ENCODE results near the gene LPAR6.

The LPAR6 gene

GRCh38 chr13:48415516-48415915 is 2.6 kb upstream of the LPAR6 start:
- no peak overlapping the region for H2BK12ac ChIP-seq (ENCODE audit: low read length)
- no peak overlapping the region for H2BK120ac ChIP-seq (ENCODE audit: insufficient read depth, low read length, poor library complexity)
- H3K4me3 ChIP-seq (ENCODE audit: low read depth, low read length) = no peak overlapping the region
- no peak overlapping the region for H3K27ac ChIP-seq (ENCODE audit: low read depth, low read length)
- no peaks in the 10 kb centered on the region for H3K4me1 ChIP-seq (ENCODE audit: control insufficient read depth in 1 of 2, insufficient read depth in 2 of 2, low read length in 2 of 2)
- H4K91ac ChIP-seq (ENCODE audit: low read depth, low read length) = no peak overlapping the region
- H3K18ac ChIP-seq (ENCODE audit: low read length) = no peak overlapping the region
- no peak overlapping the region for H3K9ac ChIP-seq (ENCODE audit: low read length)
- no peak overlapping the region for H2AK5ac ChIP-seq (ENCODE audit: low read length)
- no peaks in the 10 kb centered on the region for H3K27me3 ChIP-seq (ENCODE audit: insufficient read depth, low read length)
- no peak overlapping the region for H3K23ac ChIP-seq (ENCODE audit: low read length)
- H2AFZ ChIP-seq (ENCODE audit: insufficient read depth, low read length, poor library complexity) = no peak overlapping the region
- no peak overlapping the region for H3K14ac ChIP-seq (ENCODE audit: low read length)
- no peak overlapping the region for H4K12ac ChIP-seq (ENCODE audit: low read depth, low read length)
- no peaks in the 10 kb centered on the region for H3K79me2 ChIP-seq (ENCODE audit: control insufficient read depth, insufficient read depth, low read length, poor library complexity)
- no peak for DNase-seq
- H2BK5ac ChIP-seq (ENCODE audit: low read depth, low read length, poor library complexity) = no peak overlapping the region
- H3K4me2 ChIP-seq (ENCODE audit: low read length) = no peak overlapping the region
- H3K4ac ChIP-seq (ENCODE audit: low read depth, low read length) = no peak overlapping the region
- H3K36me3 ChIP-seq (ENCODE audit: control insufficient read depth in 1 of 2, insufficient read depth in 2 of 2, low read length in 2 of 2) = peaks cover 0 to 7% of the 10 kb centered on the region in 2 experiments
- H3K9me3 ChIP-seq (ENCODE audit: insufficient read depth, low read depth, low read length) = peaks cover 4% of the 10 kb centered on the region
- H4K8ac ChIP-seq (ENCODE audit: low read depth, low read length) = no peak overlapping the region
- WGBS (ENCODE audit: extremely low coverage, insufficient coverage, insufficient read length) = no CpG with 5 or more reads among the region's 2 CpGs
- no peaks in the 10 kb centered on the region for H3K79me1 ChIP-seq (ENCODE audit: low read length)

DNA sequence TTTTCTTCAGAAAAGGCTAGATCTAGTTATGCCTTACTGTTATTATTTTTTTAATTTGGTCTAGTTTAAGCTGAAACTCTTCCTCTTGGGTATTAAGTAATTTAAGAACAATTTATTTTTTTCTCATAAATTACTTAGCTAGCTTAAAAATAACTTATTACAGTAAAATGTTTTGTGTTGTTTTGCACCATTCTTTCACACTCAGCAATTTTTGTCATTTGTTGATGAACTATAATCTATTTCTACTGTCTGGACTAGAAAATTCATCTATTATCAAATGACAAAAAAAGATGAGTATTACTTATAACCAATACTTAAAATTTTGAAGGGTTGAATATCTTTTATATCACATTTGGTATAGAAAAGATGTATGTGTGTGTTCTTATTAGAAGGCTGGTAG is 1.6 kb upstream of the LPAR6 start:
- Histone ChIP-seq H3K4me1 (ENCODE audit: control insufficient read depth in 1 of 2, insufficient read depth in 2 of 2, low read length in 2 of 2) (no peaks in the 10 kb centered on the region), H4K12ac (ENCODE audit: low read depth, low read length) (no peak overlapping the region), H3K9ac (ENCODE audit: low read length) (no peak overlapping the region), H2BK5ac (ENCODE audit: low read depth, low read length, poor library complexity) (no peak overlapping the region), H3K4me3 (ENCODE audit: low read depth, low read length) (no peak overlapping the region), H3K9me3 (ENCODE audit: insufficient read depth, low read depth, low read length) (peaks cover 4% of the 10 kb centered on the region), H3K18ac (ENCODE audit: low read length) (no peak overlapping the region), H3K27ac (ENCODE audit: low read depth, low read length) (no peak overlapping the region), H3K79me2 (ENCODE audit: control insufficient read depth, insufficient read depth, low read length, poor library complexity) (no peaks in the 10 kb centered on the region), H3K36me3 (ENCODE audit: control insufficient read depth in 1 of 2, insufficient read depth in 2 of 2, low read length in 2 of 2) (peaks cover 0 to 7% of the 10 kb centered on the region in 2 experiments), H3K79me1 (ENCODE audit: low read length) (no peaks in the 10 kb centered on the region), H2BK12ac (ENCODE audit: low read length) (no peak overlapping the region), H2BK120ac (ENCODE audit: insufficient read depth, low read length, poor library complexity) (no peak overlapping the region), H3K14ac (ENCODE audit: low read length) (no peak overlapping the region), H2AFZ (ENCODE audit: insufficient read depth, low read length, poor library complexity) (no peak overlapping the region), H4K91ac (ENCODE audit: low read depth, low read length) (no peak overlapping the region), H3K4ac (ENCODE audit: low read depth, low read length) (no peak overlapping the region), H3K23ac (ENCODE audit: low read length) (no peak overlapping the region), H2AK5ac (ENCODE audit: low read length) (no peak overlapping the region), H3K27me3 (ENCODE audit: insufficient read depth, low read length) (no peaks in the 10 kb centered on the region), H3K4me2 (ENCODE audit: low read length) (no peak overlapping the region), H4K8ac (ENCODE audit: low read depth, low read length) (no peak overlapping the region)
- no peak for DNase-seq

GRCh38 chr13:48411841-48412531 is 927 bp downstream of the LPAR6 start:
- DNase-seq = no peak
- Histone ChIP-seq H3K27ac (ENCODE audit: low read depth, low read length) (no peak overlapping the region), H2BK5ac (ENCODE audit: low read depth, low read length, poor library complexity) (no peak overlapping the region), H2BK120ac (ENCODE audit: insufficient read depth, low read length, poor library complexity) (no peak overlapping the region), H3K27me3 (ENCODE audit: insufficient read depth, low read length) (no peaks in the 10 kb centered on the region), H3K79me2 (ENCODE audit: control insufficient read depth, insufficient read depth, low read length, poor library complexity) (no peaks in the 10 kb centered on the region), H3K79me1 (ENCODE audit: low read length) (no peaks in the 10 kb centered on the region), H3K4me3 (ENCODE audit: low read depth, low read length) (peak overlapping the region; percentile 20), H3K23ac (ENCODE audit: low read length) (no peak overlapping the region), H3K36me3 (ENCODE audit: control insufficient read depth in 1 of 2, insufficient read depth in 2 of 2, low read length in 2 of 2) (peaks cover 0 to 5% of the 10 kb centered on the region in 2 experiments), H4K91ac (ENCODE audit: low read depth, low read length) (no peak overlapping the region), H4K12ac (ENCODE audit: low read depth, low read length) (no peak overlapping the region), H3K9ac (ENCODE audit: low read length) (no peak overlapping the region), H3K9me3 (ENCODE audit: insufficient read depth, low read depth, low read length) (peaks cover 4% of the 10 kb centered on the region), H4K8ac (ENCODE audit: low read depth, low read length) (no peak overlapping the region), H2AFZ (ENCODE audit: insufficient read depth, low read length, poor library complexity) (no peak overlapping the region), H2AK5ac (ENCODE audit: low read length) (no peak overlapping the region), H3K4ac (ENCODE audit: low read depth, low read length) (no peak overlapping the region), H2BK12ac (ENCODE audit: low read length) (no peak overlapping the region), H3K18ac (ENCODE audit: low read length) (no peak overlapping the region), H3K4me2 (ENCODE audit: low read length) (peak overlapping the region; percentile 62), H3K4me1 (ENCODE audit: control insufficient read depth in 1 of 2, insufficient read depth in 2 of 2, low read length in 2 of 2) (no peaks in the 10 kb centered on the region), H3K14ac (ENCODE audit: low read length) (no peak overlapping the region)
- no CpG with 5 or more reads among the region's 13 CpGs for WGBS (ENCODE audit: extremely low coverage, insufficient coverage, insufficient read length)

- no peak overlapping the region for H2BK12ac ChIP-seq (ENCODE audit: low read length)
- peak overlapping the region; percentile 24 for H3K4me2 ChIP-seq (ENCODE audit: low read length)
- DNase-seq = no peak
- no peaks in the 10 kb centered on the region for H3K79me2 ChIP-seq (ENCODE audit: control insufficient read depth, insufficient read depth, low read length, poor library complexity)
- peaks cover 3% of the 10 kb centered on the region for H3K9me3 ChIP-seq (ENCODE audit: insufficient read depth, low read depth, low read length)
- H2AFZ ChIP-seq (ENCODE audit: insufficient read depth, low read length, poor library complexity) = no peak overlapping the region
- H3K4ac ChIP-seq (ENCODE audit: low read depth, low read length) = no peak overlapping the region
- no peak overlapping the region for H3K27ac ChIP-seq (ENCODE audit: low read depth, low read length)
- no peak overlapping the region for H3K4me3 ChIP-seq (ENCODE audit: low read depth, low read length)
- no peak overlapping the region for H3K18ac ChIP-seq (ENCODE audit: low read length)
- H3K27me3 ChIP-seq (ENCODE audit: insufficient read depth, low read length) = no peaks in the 10 kb centered on the region
- no peak overlapping the region for H4K8ac ChIP-seq (ENCODE audit: low read depth, low read length)
- no peak overlapping the region for H2BK120ac ChIP-seq (ENCODE audit: insufficient read depth, low read length, poor library complexity)
- peaks cover 0 to 3% of the 10 kb centered on the region in 2 experiments for H3K36me3 ChIP-seq (ENCODE audit: control insufficient read depth in 1 of 2, insufficient read depth in 2 of 2, low read length in 2 of 2)
- no peak overlapping the region for H3K23ac ChIP-seq (ENCODE audit: low read length)
- H3K79me1 ChIP-seq (ENCODE audit: low read length) = no peaks in the 10 kb centered on the region
- no peak overlapping the region for H3K9ac ChIP-seq (ENCODE audit: low read length)
- H2AK5ac ChIP-seq (ENCODE audit: low read length) = no peak overlapping the region
- H3K4me1 ChIP-seq (ENCODE audit: control insufficient read depth in 1 of 2, insufficient read depth in 2 of 2, low read length in 2 of 2) = no peaks in the 10 kb centered on the region
- H3K14ac ChIP-seq (ENCODE audit: low read length) = no peak overlapping the region
- whole genome bisulfite sequencing (ENCODE audit: extremely low coverage, insufficient coverage, insufficient read length) = no CpG with 5 or more reads among the region's 1 CpG
- no peak overlapping the region for H4K91ac ChIP-seq (ENCODE audit: low read depth, low read length)
- H4K12ac ChIP-seq (ENCODE audit: low read depth, low read length) = no peak overlapping the region
- no peak overlapping the region for H2BK5ac ChIP-seq (ENCODE audit: low read depth, low read length, poor library complexity)
Measured at GRCh38 chr13:48411147-48411794, 1.6 kb downstream of the LPAR6 start.
